ENCODE data around the gene CRIM1.

DNA sequence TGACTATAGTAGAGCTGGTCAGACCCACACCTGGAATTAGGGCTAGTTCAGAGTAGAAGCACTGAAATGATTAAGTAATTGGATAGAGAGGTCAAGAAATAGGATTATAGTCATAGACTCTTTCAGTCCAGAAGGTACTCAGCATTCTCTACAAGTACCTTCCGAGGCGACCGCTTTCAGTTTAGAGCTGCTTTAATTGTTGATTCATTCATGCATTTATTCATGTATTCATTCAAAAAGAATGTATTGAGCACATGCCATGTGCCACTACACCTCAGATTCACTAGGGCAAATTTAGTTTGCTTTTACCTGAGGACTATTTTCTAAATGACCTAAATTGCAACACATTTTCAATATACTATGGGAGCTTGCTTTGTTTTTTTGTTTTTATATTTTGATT lies 48.7 kb downstream of the CRIM1 start:
- TF ChIP-seq, protein P1, sequence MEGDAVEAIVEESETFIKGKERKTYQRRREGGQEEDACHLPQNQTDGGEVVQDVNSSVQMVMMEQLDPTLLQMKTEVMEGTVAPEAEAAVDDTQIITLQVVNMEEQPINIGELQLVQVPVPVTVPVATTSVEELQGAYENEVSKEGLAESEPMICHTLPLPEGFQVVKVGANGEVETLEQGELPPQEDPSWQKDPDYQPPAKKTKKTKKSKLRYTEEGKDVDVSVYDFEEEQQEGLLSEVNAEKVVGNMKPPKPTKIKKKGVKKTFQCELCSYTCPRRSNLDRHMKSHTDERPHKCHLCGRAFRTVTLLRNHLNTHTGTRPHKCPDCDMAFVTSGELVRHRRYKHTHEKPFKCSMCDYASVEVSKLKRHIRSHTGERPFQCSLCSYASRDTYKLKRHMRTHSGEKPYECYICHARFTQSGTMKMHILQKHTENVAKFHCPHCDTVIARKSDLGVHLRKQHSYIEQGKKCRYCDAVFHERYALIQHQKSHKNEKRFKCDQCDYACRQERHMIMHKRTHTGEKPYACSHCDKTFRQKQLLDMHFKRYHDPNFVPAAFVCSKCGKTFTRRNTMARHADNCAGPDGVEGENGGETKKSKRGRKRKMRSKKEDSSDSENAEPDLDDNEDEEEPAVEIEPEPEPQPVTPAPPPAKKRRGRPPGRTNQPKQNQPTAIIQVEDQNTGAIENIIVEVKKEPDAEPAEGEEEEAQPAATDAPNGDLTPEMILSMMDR (IDR thresholded peaks at IDR 0.05): no peak
- no peak for TF ChIP-seq POLR2A (IDR thresholded peaks at IDR 0.05)
- no peak for TF ChIP-seq EP300 (IDR thresholded peaks at IDR 0.05)
- no peak for TF ChIP-seq POLR2AphosphoS5 (IDR thresholded peaks at IDR 0.05)

Data from upper lobe of left lung (tissue), 4 donors.